NCI-H1417 treated with DMSO at 0.1 percent for 48 hours (cell line): ENCODE measurements around the gene CTDSP2.

Experiments
- DNase-seq: peaks from one replicate; lab custom pipeline; 2025; lab: John Stamatoyannopoulos, UW

Gene CTDSP2

GRCh38 chr12:57815177-57816000, 31.1 kb downstream of the CTDSP2 start:
- DNase-seq: peak; percentile 23

GRCh38 chr12:57813971-57814772, 32.4 kb downstream of the CTDSP2 start:
- DNase-seq: no peak

GRCh38 chr12:57813111-57813970, 33.2 kb downstream of the CTDSP2 start:
- no peak for DNase-seq

- no peak for DNase-seq
Observed at GRCh38 chr12:57811028-57811755, 35.3 kb downstream of the CTDSP2 start.

GRCh38 chr12:57810450-57810849, 36.1 kb downstream of the CTDSP2 start:
- no peak for DNase-seq

GRCh38 chr12:57809425-57809824, 37.1 kb downstream of the CTDSP2 start:
- no peak for DNase-seq

- no peak for DNase-seq
Observed at GRCh38 chr12:57808351-57808750, 38.2 kb downstream of the CTDSP2 start.

- DNase-seq: no peak
Observed at GRCh38 chr12:57807285-57807684, 39.2 kb downstream of the CTDSP2 start.

- no peak for DNase-seq
Observed at GRCh38 chr12:57806677-57807076, 39.9 kb downstream of the CTDSP2 start.

GRCh38 chr12:57803319-57803893, 43.1 kb downstream of the CTDSP2 start:
- no peak for DNase-seq

- DNase-seq: no peak
Observed at GRCh38 chr12:57802607-57803006, 43.9 kb downstream of the CTDSP2 start.

GRCh38 chr12:57800965-57801364, 45.6 kb downstream of the CTDSP2 start:
- no peak for DNase-seq

GRCh38 chr12:57797933-57798332, 48.6 kb downstream of the CTDSP2 start:
- no peak for DNase-seq

- no peak for DNase-seq
Observed at GRCh38 chr12:57796996-57797395, 49.5 kb downstream of the CTDSP2 start.

- DNase-seq: no peak
Observed at GRCh38 chr12:57795354-57795753, 51.2 kb downstream of the CTDSP2 start.

- DNase-seq: no peak
Observed at GRCh38 chr12:57793920-57794319, 52.6 kb downstream of the CTDSP2 start.

- DNase-seq: no peak
Observed at GRCh38 chr12:57783861-57784260, 62.7 kb downstream of the CTDSP2 start.

GRCh38 chr12:57783466-57783801, 63.1 kb downstream of the CTDSP2 start:
- DNase-seq: no peak

GRCh38 chr12:57782608-57783465, 63.7 kb downstream of the CTDSP2 start, which contains the start of gene TSFM:
Gene TSFM (plus strand): TSS chr12:57782787. CDS start chr12:57782802, 15 bp downstream.
- peak; percentile 69 for DNase-seq

- no peak for DNase-seq
Observed at GRCh38 chr12:57782243-57782607, 64.3 kb downstream of the CTDSP2 start.
